H1 (cell line): ENCODE results near the gene NPHP4. TPM values are rescaled to one million over a fixed set of nuclear protein-coding genes. Genes with fewer than 3 reads are reported as not detected.

Experiments
- CTCF ChIA-PET: fragments of 300-600 bp; sonication (Branson Sonifier 250); formaldehyde crosslinking; loops from one replicate; lab custom pipeline; 2021; ENCODE audit not compliant: partially characterized antibody; lab: Charles Lee
- POLR2A ChIA-PET: fragments of 300-600 bp; sonication (Branson Sonifier 250); formaldehyde crosslinking; loops from one replicate; lab custom pipeline; 2021; ENCODE audit warnings: inconsistent platforms; ENCODE audit not compliant: partially characterized antibody; lab: Charles Lee
- DNase-seq, 2 experiments: peaks; one replicate each; pipeline versions ENCODE4 v3.0.0 to v3.0.0-alpha.2; 2010 to 2022; ENCODE audit warnings: low spot score in 2 of 2, low read depth in 1 of 2, mixed read lengths in 1 of 2
- FAIRE-seq: peaks from 2 replicates; lab custom pipeline; 2011; peaks lifted over from hg19 to GRCh38; lab: Jason Lieb, UNC
- H2AFZ ChIP-seq: 2 replicates; pipeline ENCODE4 v1.8.1; 2012; ENCODE audit warnings: low read length, inconsistent platforms
- H2AK5ac ChIP-seq: 2 replicates; pipeline ENCODE4 v1.6.1; 2013; ENCODE audit warnings: low read depth, low read length
- H2BK120ac ChIP-seq: replicated peaks from 2 replicates; pipeline ENCODE3; 2013; ENCODE audit warnings: low read depth, low read length, inconsistent platforms
- H2BK12ac ChIP-seq: 2 replicates; pipeline ENCODE4 v1.6.1; 2013; ENCODE audit warnings: low read depth, low read length
- H2BK15ac ChIP-seq: 2 replicates; pipeline ENCODE4 v1.6.1; 2013; ENCODE audit warnings: low read length
- H2BK20ac ChIP-seq: 2 replicates; pipeline ENCODE4 v1.6.1; 2013; ENCODE audit warnings: low read length
- H2BK5ac ChIP-seq: 2 replicates; pipeline ENCODE4 v1.6.1; 2013; ENCODE audit warnings: low read depth, low read length
- H3K14ac ChIP-seq: 2 replicates; pipeline ENCODE4 v1.6.1; 2013; ENCODE audit warnings: inconsistent platforms; ENCODE audit not compliant: insufficient read length
- H3K18ac ChIP-seq: 2 replicates; pipeline ENCODE4 v1.6.1; 2013; ENCODE audit warnings: low read length; ENCODE audit errors: extremely low read depth
- H3K23ac ChIP-seq: 2 replicates; pipeline ENCODE4 v1.6.1; 2013; ENCODE audit warnings: inconsistent platforms; ENCODE audit not compliant: insufficient read length
- H3K23me2 ChIP-seq: 2 replicates; pipeline ENCODE4 v1.6.1; 2013; ENCODE audit warnings: low read depth, low read length
- H3K27ac ChIP-seq: 2 replicates; pipeline ENCODE4 v1.6.1; 2011; ENCODE audit warnings: low read depth, low read length, inconsistent platforms
- H3K27me3 ChIP-seq, 4 experiments: replicated peaks in 1 of 4; 1 replicate in 1 of 4; 2 replicates in 3 of 4; pipeline versions ENCODE4 v1.6.1 to v1.8.1; 2011 to 2013; ENCODE audit warnings: low read length in 3 of 4, mild to moderate bottlenecking in 3 of 4, inconsistent platforms in 2 of 4, mixed read lengths in 2 of 4, moderate library complexity in 1 of 4; ENCODE audit not compliant: control insufficient read depth in 3 of 4, insufficient read depth in 3 of 4; ENCODE audit errors: extremely low read depth in 1 of 4
- H3K36me3 ChIP-seq, 4 experiments: 2 replicates each; pipeline versions ENCODE4 v1.6.1 to v1.8.1; 2011 to 2013; ENCODE audit warnings: mild to moderate bottlenecking in 4 of 4, low read length in 3 of 4, moderate library complexity in 2 of 4, control low read depth in 1 of 4, inconsistent platforms in 1 of 4; ENCODE audit not compliant: insufficient read depth in 4 of 4, control insufficient read depth in 2 of 4
- H3K4ac ChIP-seq: replicated peaks from 2 replicates; pipeline ENCODE3; 2013; ENCODE audit warnings: low read length, low read depth, mixed read lengths, inconsistent platforms; ENCODE audit not compliant: insufficient read length
- H3K4me1 ChIP-seq, 4 experiments: replicated peaks in 1 of 4; 1 replicate in 1 of 4; 2 replicates in 3 of 4; pipeline versions ENCODE4 v1.6.1 to v1.8.1; 2011 to 2013; ENCODE audit warnings: low read length in 3 of 4, inconsistent platforms in 2 of 4, mixed read lengths in 1 of 4; ENCODE audit not compliant: insufficient read depth in 4 of 4, control insufficient read depth in 3 of 4
- H3K4me2 ChIP-seq, 2 experiments: 2 replicates each; pipeline versions ENCODE4 v1.6.1 to v1.8.1; 2011 to 2013; ENCODE audit warnings: low read depth in 2 of 2, low read length in 2 of 2, control low read depth in 1 of 2, inconsistent platforms in 1 of 2, mild to moderate bottlenecking in 1 of 2; ENCODE audit not compliant: insufficient read depth in 1 of 2
- H3K4me3 ChIP-seq, 4 experiments: fragments of 200-600, 300-600 bp in 1 of 4; sonication (generic), shearing (Covaris generic), sonication (Bioruptor Twin) in 1 of 4; 2 replicates each; pipeline versions ENCODE4 v1.5.1 to v1.8.1; 2011 to 2016; ENCODE audit warnings: low read length in 4 of 4, low read depth in 3 of 4, control low read depth in 2 of 4, inconsistent platforms in 2 of 4, mild to moderate bottlenecking in 2 of 4, mixed read lengths in 1 of 4, moderate library complexity in 1 of 4; ENCODE audit not compliant: insufficient read depth in 2 of 4; ENCODE audit errors: extremely low read depth in 1 of 4
- H3K56ac ChIP-seq: replicated peaks from 2 replicates; pipeline ENCODE3; 2013; ENCODE audit warnings: low read depth, mild to moderate bottlenecking, mixed read lengths, low read length, inconsistent platforms; ENCODE audit not compliant: insufficient read length
- H3K79me1 ChIP-seq: 2 replicates; pipeline ENCODE4 v1.6.1; 2013; ENCODE audit warnings: low read depth, low read length, control low read depth
- H3K79me2 ChIP-seq, 2 experiments: 2 replicates each; pipeline versions ENCODE4 v1.6.1 to v1.8.1; 2012 to 2013; ENCODE audit warnings: low read length in 2 of 2, mild to moderate bottlenecking in 2 of 2, inconsistent platforms in 1 of 2; ENCODE audit not compliant: insufficient read depth in 2 of 2, control insufficient read depth in 1 of 2
- H3K9ac ChIP-seq, 4 experiments: replicated peaks in 1 of 4; 1 replicate in 1 of 4; 2 replicates in 3 of 4; pipeline versions ENCODE4 v1.6.1 to v1.8.1; 2011 to 2013; ENCODE audit warnings: low read depth in 3 of 4, low read length in 3 of 4, control low read depth in 2 of 4, mild to moderate bottlenecking in 2 of 4, moderate library complexity in 2 of 4, inconsistent platforms in 1 of 4; ENCODE audit errors: extremely low read depth in 1 of 4
- H3K9me3 ChIP-seq, 2 experiments: 2 replicates each; pipeline versions ENCODE4 v1.6.1 to v1.8.1; 2012 to 2013; ENCODE audit warnings: mild to moderate bottlenecking in 2 of 2, moderate library complexity in 2 of 2, control low read depth in 1 of 2, inconsistent platforms in 1 of 2, low read depth in 1 of 2, low read length in 1 of 2, mixed read lengths in 1 of 2; ENCODE audit not compliant: insufficient read depth in 2 of 2
- H4K20me1 ChIP-seq, 2 experiments: replicated peaks in 1 of 2; 2 replicates each; pipeline versions ENCODE3 to v1.8.1; 2011 to 2013; ENCODE audit warnings: inconsistent platforms in 2 of 2, low read length in 2 of 2, mild to moderate bottlenecking in 1 of 2; ENCODE audit not compliant: insufficient read depth in 2 of 2, control insufficient read depth in 1 of 2
- H4K5ac ChIP-seq: 2 replicates; pipeline ENCODE4 v1.6.1; 2013; ENCODE audit warnings: low read length, low read depth, mixed read lengths, inconsistent platforms; ENCODE audit not compliant: insufficient read length
- H4K8ac ChIP-seq: 2 replicates; pipeline ENCODE4 v1.8.0; 2013; ENCODE audit warnings: mild to moderate bottlenecking, moderate library complexity, low read length, inconsistent platforms; ENCODE audit not compliant: insufficient read depth; ENCODE audit errors: extremely low read depth
- H4K91ac ChIP-seq: replicated peaks from 2 replicates; pipeline ENCODE3; 2013; ENCODE audit warnings: low read length, mixed read lengths, inconsistent platforms; ENCODE audit not compliant: insufficient read length
- CTBP2 ChIP-seq: IDR thresholded peaks from 2 replicates; pipeline ENCODE4 v1.7.0; 2011; ENCODE audit warnings: borderline replicate concordance, mild to moderate bottlenecking, moderate library complexity, mixed read lengths, low read length; ENCODE audit not compliant: insufficient read depth, insufficient read length
- CTCF ChIP-seq, 3 experiments: IDR thresholded peaks; 1 replicate in 2 of 3; 2 replicates in 1 of 3; pipeline versions ENCODE4 v1.5.1 to v1.6.1; 2011; ENCODE audit warnings: low read length in 3 of 3, mild to moderate bottlenecking in 3 of 3, inconsistent platforms in 2 of 3, low read depth in 1 of 3, moderate library complexity in 1 of 3; ENCODE audit not compliant: insufficient read depth in 1 of 3; ENCODE audit errors: control extremely low read depth in 1 of 3
- POU5F1 ChIP-seq: IDR thresholded peaks from 2 replicates; pipeline ENCODE4 v1.6.1; 2011; ENCODE audit warnings: low read depth, mild to moderate bottlenecking, low read length, moderate library complexity
- RAD21 ChIP-seq, 2 experiments: IDR thresholded peaks in 1 of 2; conservative IDR thresholded peaks in 1 of 2; 2 replicates each; pipeline ENCODE4 v1.6.1; 2011; ENCODE audit warnings: low read depth in 2 of 2, low read length in 2 of 2, improper control_type of control experiment in 1 of 2, inconsistent platforms in 1 of 2, mild to moderate bottlenecking in 1 of 2, moderate library complexity in 1 of 2
- SIN3A ChIP-seq, 2 experiments: IDR thresholded peaks in 1 of 2; conservative IDR thresholded peaks in 1 of 2; 2 replicates each; pipeline ENCODE4 v1.6.1; 2011 to 2012; ENCODE audit warnings: low read length in 2 of 2, improper control_type of control experiment in 1 of 2, low read depth in 1 of 2, mild to moderate bottlenecking in 1 of 2
- SIRT6 ChIP-seq: IDR thresholded peaks from one replicate; pipeline ENCODE4 v1.7.1; 2012; ENCODE audit warnings: low read length, inconsistent platforms
- WGBS, 2 experiments: shearing (Covaris generic) in 1 of 2; methylation state at CpG; one replicate each; pipeline versions ENCODE4 v1.1.6 to v1.1.7; 2013 to 2015; ENCODE audit warnings: low lambda C conversion rate in 2 of 2, mixed read lengths in 2 of 2, inconsistent platforms in 1 of 2, low coverage in 1 of 2, missing lambda C conversion rate in 1 of 2; ENCODE audit not compliant: insufficient replicate concordance in 2 of 2, insufficient coverage in 1 of 2, insufficient read length in 1 of 2; ENCODE audit errors: extremely low coverage in 1 of 2, missing lambda C conversion rate in 1 of 2; 5-methylcytosine and 5-hydroxymethylcytosine counted together
- polyA plus RNA-seq, 7 experiments: library from polyadenylated mRNA; depleted of rRNA in 3 of 7; stranded (reverse) in 5 of 7; unstranded in 2 of 7; fragments of >200 nt in 5 of 7; fragments of 200-250 nt in 2 of 7; gene quantifications; 1 replicate in 5 of 7; 2 replicates in 1 of 7; 4 replicates in 1 of 7; pipeline versions ENCODE4 v1.2.1 to v1.2.3, GENCODE V29; 2011 to 2013; ENCODE audit warnings: missing spikeins in 2 of 7, mixed read lengths in 2 of 7
- total RNA-seq: library from RNA; stranded (reverse); fragmentation: NEBNext Ultra II Directional; extraction: Animal tissue kit (Norgen Biotek cat#: 25700); gene quantifications from 2 replicates; pipeline ENCODE4 v1.2.1, GENCODE V29; 2021

NPHP4 gene
- total and polyA plus RNA-seq, 2 of the 8 experiments (the other 6 are each of a cell fraction or from before 2014, with no cell fraction given), result 5.8 to 14.0 TPM

DNA sequence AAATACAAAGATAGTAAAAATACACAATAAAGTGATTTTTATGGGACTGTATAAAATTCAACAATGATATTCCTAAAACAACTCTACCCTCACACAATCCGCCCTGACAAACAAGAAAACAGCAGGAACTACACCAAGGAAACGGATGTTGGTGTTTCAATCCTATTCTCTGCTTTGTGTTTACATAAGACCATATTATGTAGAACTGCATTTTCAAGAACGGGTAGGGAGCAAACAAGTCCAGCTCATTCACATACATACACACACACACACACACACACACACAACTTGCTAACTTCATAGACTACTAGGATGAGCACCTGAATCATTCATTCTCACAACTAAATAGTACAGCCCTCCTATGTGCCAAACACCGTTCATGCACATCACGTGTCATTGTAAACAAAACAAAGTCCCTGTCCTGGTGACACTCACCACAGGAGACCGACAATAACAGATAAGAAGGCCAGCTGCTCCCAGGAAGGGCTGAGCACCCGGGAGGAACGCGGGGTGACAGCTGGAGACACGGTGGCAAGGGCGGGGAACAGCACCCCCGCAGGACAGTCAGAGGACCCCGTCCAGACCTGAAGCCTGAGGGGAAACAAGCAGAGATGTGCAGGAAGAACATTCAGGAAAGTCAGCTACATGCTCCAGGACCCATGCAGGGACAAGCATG, 43.0 kb downstream of the NPHP4 start:
- CTCF ChIA-PET, result interaction anchor here (0.7 to 2.0 kb wide), 10 partner anchors 9 to 203 kb away, joined by 3 to 9 read pairs (median 4); no protein-coding TSS in a partner anchor

More for the DNA sequence above, 43.0 kb downstream of the NPHP4 start:
- Histone ChIP-seq H2AK5ac (no peak overlapping the region), H3K14ac (no peak overlapping the region), H3K9me3 (no peaks in the 10 kb centered on the region), H2BK5ac (0 out of 2 replicates have a peak overlapping the region, but pooled peaks have one; percentile 7), H2AFZ (no peak overlapping the region), H3K23me2 (peaks cover 4% of the 10 kb centered on the region; the same call in 1 of the 2 replicates), H3K27ac (no peak overlapping the region), H3K27me3 (no peaks in the 10 kb centered on the region), H3K23ac (no peak overlapping the region), H4K8ac (no peak overlapping the region), H3K79me1 (peaks cover 4% of the 10 kb centered on the region; the same call in 1 of the 2 replicates), H2BK120ac (no peak overlapping the region), H2BK20ac (no peak overlapping the region), H3K18ac (no peak overlapping the region), H3K79me2 (no peaks in the 10 kb centered on the region), H3K56ac (no peak overlapping the region), H3K4me1 (no peaks in the 10 kb centered on the region), H3K4me2 (no peak overlapping the region), H4K91ac (no peak overlapping the region), H4K20me1 (no peaks in the 10 kb centered on the region), H3K36me3 (peaks cover 0 to 5% (median 2%) of the 10 kb centered on the region in 4 experiments; a peak in 3 of 8 replicates), H3K4me3 (no peak overlapping the region), H2BK12ac (no peak overlapping the region), H3K9ac (no peak overlapping the region), H3K4ac (no peak overlapping the region), H4K5ac (no peak overlapping the region), H2BK15ac (no peak overlapping the region)
- 85% methylated on average over 13 of the region's 13 CpGs; no CpG with 5 or more reads in 1 of the 2 experiments for WGBS, 2 experiments
- TF ChIP-seq RAD21 (IDR thresholded peaks at IDR 0.05 in 1 of 2, conservative IDR thresholded peaks at IDR 0.05 in 1 of 2; ENCODE audit: low read depth in 2 of 2, low read length in 2 of 2) (peak in 1 of 2 experiments; percentile 12; a peak in 2 of 4 replicates), SIN3A (conservative IDR thresholded peaks at IDR 0.05 in 1 of 2, IDR thresholded peaks at IDR 0.05 in 1 of 2; ENCODE audit: low read depth in 1 of 2, low read length in 2 of 2) (no peak), SIRT6 (no peak), CTCF (IDR thresholded peaks at IDR 0.05; ENCODE audit: control extremely low read depth in 1 of 3, insufficient read depth in 1 of 3, low read depth in 1 of 3, low read length in 3 of 3) (peak; percentile 48 to 70 (median 57)), CTBP2 (no peak), POU5F1 (no peak)
- FAIRE-seq (no peak), DNase-seq (peak in 1 of 2 experiments; percentile 48)
- POLR2A ChIA-PET, result no interaction called here
